ENCODE data around the gene ABL2. TPM values are rescaled to one million over a fixed set of nuclear protein-coding genes. Genes with fewer than 3 reads are reported as not detected.
"Not testable (repeated sequence)": the region's sequence is repeated elsewhere in the genome, so short reads cannot be mapped to it uniquely, and the experiment has no call there.

The ABL2 gene
- total and polyA plus RNA-seq, 8 donors: 1.3 to 26.6 (median 6.7) TPM

GRCh38 chr1:179142889-179143299 is 86.6 kb downstream of the ABL2 start:
- peaks cover 0 to 2% (median 0%) of the 10 kb centered on the region in 4 donors for H3K36me3 ChIP-seq
- H3K27me3 ChIP-seq: no peaks in the 10 kb centered on the region
- 71 to 84% (median 82%) methylated on average over 2 of the region's 2 CpGs for WGBS, 5 donors
- H3K4me1 ChIP-seq: peaks cover 0 to 28% (median 8%) of the 10 kb centered on the region in 4 donors
- H3K27ac ChIP-seq: peak overlapping the region in 4 of 5 donors; percentile 53 to 73 (median 58)
- peak overlapping the region in 2 of 4 donors; percentile 9 to 24 for H3K4me3 ChIP-seq
- intact Hi-C loops (cut with DNase I; ENCODE audit: low total_unique reads): no loop called here
- H3K9me3 ChIP-seq: no peaks in the 10 kb centered on the region
- peak in 1 of 2 donors; percentile 37 for DNase-seq
- TF ChIP-seq POLR2A (IDR thresholded peaks at IDR 0.05) (no peak), CTCF (IDR thresholded peaks at IDR 0.05) (no peak), EP300 (IDR thresholded peaks at IDR 0.05) (no peak), POLR2AphosphoS5 (IDR thresholded peaks at IDR 0.05) (peak in 2 of 3 donors; percentile 55 to 74)

GRCh38 chr1:179141592-179142251 is 87.8 kb downstream of the ABL2 start:
- peak overlapping the region in 4 of 5 donors; percentile 52 to 60 (median 55) for H3K27ac ChIP-seq
- peak overlapping the region in 2 of 4 donors; percentile 7 to 24 for H3K4me3 ChIP-seq
- TF ChIP-seq POLR2A (IDR thresholded peaks at IDR 0.05) (no peak), POLR2AphosphoS5 (IDR thresholded peaks at IDR 0.05) (no peak), EP300 (IDR thresholded peaks at IDR 0.05) (no peak), CTCF (IDR thresholded peaks at IDR 0.05) (no peak)
- H3K27me3 ChIP-seq: no peaks in the 10 kb centered on the region
- 68 to 78% (median 72%) methylated on average over 4 of the region's 4 CpGs for WGBS, 5 donors
- no peak for DNase-seq
- H3K9me3 ChIP-seq: no peaks in the 10 kb centered on the region
- H3K36me3 ChIP-seq: no peaks in the 10 kb centered on the region
- intact Hi-C loops (cut with DNase I; ENCODE audit: low total_unique reads): no loop called here
- H3K4me1 ChIP-seq: peaks cover 4 to 32% (median 15%) of the 10 kb centered on the region in 4 donors

GRCh38 chr1:179138755-179139154 is 90.7 kb downstream of the ABL2 start:
- H3K27ac ChIP-seq; H3K36me3 ChIP-seq; H3K9me3 ChIP-seq; intact Hi-C loops (cut with DNase I; ENCODE audit: low total_unique reads); DNase-seq; H3K4me3 ChIP-seq; H3K27me3 ChIP-seq: not testable (repeated sequence)
- WGBS, 5 donors: 97 to 100% (median 98%) methylated on average over 7 to 21 of the region's 21 CpGs
- H3K4me1 ChIP-seq: peaks cover 4 to 32% (median 15%) of the 10 kb centered on the region in 4 donors

GRCh38 chr1:179137617-179138255 is 91.7 kb downstream of the ABL2 start:
- no peaks in the 10 kb centered on the region for H3K9me3 ChIP-seq
- no peak overlapping the region for H3K4me3 ChIP-seq
- peaks cover 4 to 28% (median 10%) of the 10 kb centered on the region in 4 donors for H3K4me1 ChIP-seq
- no peaks in the 10 kb centered on the region for H3K27me3 ChIP-seq
- no peaks in the 10 kb centered on the region for H3K36me3 ChIP-seq
- TF ChIP-seq POLR2AphosphoS5 (IDR thresholded peaks at IDR 0.05) (no peak), POLR2A (IDR thresholded peaks at IDR 0.05) (no peak), EP300 (IDR thresholded peaks at IDR 0.05) (no peak), CTCF (IDR thresholded peaks at IDR 0.05) (no peak)
- WGBS, 5 donors: 74 to 86% (median 81%) methylated on average over 5 of the region's 5 CpGs
- intact Hi-C loops (cut with DNase I; ENCODE audit: low total_unique reads): no loop called here
- no peak overlapping the region for H3K27ac ChIP-seq
- no peak for DNase-seq

GRCh38 chr1:179135707-179136106 is 93.8 kb downstream of the ABL2 start:
- H3K27ac ChIP-seq; H3K36me3 ChIP-seq; intact Hi-C loops (cut with DNase I; ENCODE audit: low total_unique reads); H3K4me3 ChIP-seq; H3K27me3 ChIP-seq; H3K9me3 ChIP-seq; DNase-seq: not testable (repeated sequence)
- H3K4me1 ChIP-seq: peaks cover 4 to 20% (median 10%) of the 10 kb centered on the region in 4 donors
- WGBS, 5 donors: 96 to 100% (median 99%) methylated on average over 3 to 22 of the region's 28 CpGs; no CpG with 5 or more reads in 2 of the 5 donors

GRCh38 chr1:179135168-179135567 is 94.3 kb downstream of the ABL2 start:
- H3K9me3 ChIP-seq; intact Hi-C loops (cut with DNase I; ENCODE audit: low total_unique reads); H3K27ac ChIP-seq; H3K36me3 ChIP-seq; H3K4me3 ChIP-seq; H3K27me3 ChIP-seq; DNase-seq: not testable (repeated sequence)
- 96 to 99% (median 96%) methylated on average over 12 to 20 of the region's 27 CpGs; no CpG with 5 or more reads in 1 of the 5 donors for WGBS, 5 donors
- H3K4me1 ChIP-seq: peaks cover 5 to 18% (median 12%) of the 10 kb centered on the region in 4 donors
